ENCODE data around the gene RITA1.
"Not testable (repeated sequence)": the region's sequence is repeated elsewhere in the genome, so short reads cannot be mapped to it uniquely, and the experiment has no call there.

The RITA1 gene

GRCh38 chr12:113198296-113198695 lies 12.8 kb downstream of the RITA1 start:
- intact Hi-C loops (cut with DNase I), result loop anchor here (5.0 kb wide), 1 partner anchor 229 kb away; no protein-coding TSS in a partner anchor

GRCh38 chr12:113200021-113200797 lies 14.7 kb downstream of the RITA1 start:
- DNase-seq, result peak in 1 of 10 donors; percentile 47
- intact Hi-C loops (cut with DNase I), result no loop called here

More at GRCh38 chr12:113198296-113198695, 12.8 kb downstream of the RITA1 start:
- no peak for DNase-seq

GRCh38 chr12:113201187-113202177 lies 16.0 kb downstream of the RITA1 start:
- intact Hi-C loops (cut with DNase I), result no loop called here
- peak in 1 of 10 donors; percentile 62 for DNase-seq

GRCh38 chr12:113202300-113203075 lies 17.0 kb downstream of the RITA1 start:
- DNase-seq, result peak in 1 of 10 donors; percentile 17
- intact Hi-C loops (cut with DNase I), result no loop called here

GRCh38 chr12:113203852-113204760 lies 18.6 kb downstream of the RITA1 start:
- intact Hi-C loops (cut with DNase I), result no loop called here

GRCh38 chr12:113204804-113205203 lies 19.3 kb downstream of the RITA1 start:
- DNase-seq, result peak in 1 of 10 donors; percentile 16
- intact Hi-C loops (cut with DNase I), result no loop called here

More at GRCh38 chr12:113203852-113204760, 18.6 kb downstream of the RITA1 start:
- DNase-seq, result peak in 2 of 10 donors; percentile 32 to 49

GRCh38 chr12:113206802-113207201 lies 21.3 kb downstream of the RITA1 start:
- intact Hi-C loops (cut with DNase I); DNase-seq: not testable (repeated sequence)

- no peak for DNase-seq
- intact Hi-C loops (cut with DNase I), result no loop called here
Measured at GRCh38 chr12:113207613-113208040, 22.1 kb downstream of the RITA1 start.

GRCh38 chr12:113208041-113208934 lies 22.8 kb downstream of the RITA1 start:
- intact Hi-C loops (cut with DNase I), result no loop called here

GRCh38 chr12:113211160-113211559 lies 25.6 kb downstream of the RITA1 start:
- intact Hi-C loops (cut with DNase I), result no loop called here
- DNase-seq, result no peak

More at GRCh38 chr12:113208041-113208934, 22.8 kb downstream of the RITA1 start:
- peak in 1 of 10 donors; percentile 65 for DNase-seq

- intact Hi-C loops (cut with DNase I), result no loop called here
Measured at GRCh38 chr12:113214895-113215400, 29.4 kb downstream of the RITA1 start.

GRCh38 chr12:113216027-113216426 lies 30.5 kb downstream of the RITA1 start:
- intact Hi-C loops (cut with DNase I), result no loop called here
- DNase-seq, result peak in 1 of 10 donors; percentile 3

More at GRCh38 chr12:113214895-113215400, 29.4 kb downstream of the RITA1 start:
- DNase-seq, result peak in 2 of 10 donors; percentile 39 to 61

GRCh38 chr12:113220593-113221180 lies 35.2 kb downstream of the RITA1 start:
- intact Hi-C loops (cut with DNase I), result loop anchor here (1.0 kb wide), 1 partner anchor 39 kb away; no protein-coding TSS in a partner anchor
- no peak for DNase-seq

GRCh38 chr12:113221181-113221996 lies 35.9 kb downstream of the RITA1 start, which contains the start of gene TPCN1:
Gene TPCN1 (plus strand): TSS chr12:113221464. CDS start chr12:113226853, 5,389 bp downstream.
- peak; percentile 98 to 100 (median 99) for DNase-seq

GRCh38 chr12:113221997-113222729 lies 36.6 kb downstream of the RITA1 start:
- DNase-seq, result peak in 3 of 10 donors; percentile 15 to 87 (median 28)
- intact Hi-C loops (cut with DNase I), result loop anchor here (1.0 kb wide), 1 partner anchor 37 kb away; no protein-coding TSS in a partner anchor

More at GRCh38 chr12:113221181-113221996, 35.9 kb downstream of the RITA1 start, which contains the start of gene TPCN1:
- intact Hi-C loops (cut with DNase I), result loop anchor here (1.0 kb wide), 1 partner anchor 38 kb away; no protein-coding TSS in a partner anchor

All from posterior cingulate gyrus (tissue), 11 donors.